GM12892 (cell line): Measurements from ENCODE around the gene MAP1LC3B.

Experiments used
- POLR2A ChIP-seq: IDR thresholded peaks from 2 replicates; pipeline ENCODE4 v1.6.1; 2011; ENCODE audit warnings: low read depth, low read length, control low read depth
- POLR2AphosphoS5 ChIP-seq: IDR thresholded peaks from 2 replicates; pipeline ENCODE4 v1.6.1; 2011; ENCODE audit warnings: low read depth, low read length, control low read depth

- TF ChIP-seq POLR2AphosphoS5, result no peak
- TF ChIP-seq POLR2A, result no peak
Observed at GRCh38 chr16:87409781-87410180, 17.6 kb downstream of the MAP1LC3B start.
